ENCODE measurements around the gene GHRH. TPM values are rescaled to one million over a fixed set of nuclear protein-coding genes. Genes with fewer than 3 reads are reported as not detected.

Gene GHRH
- total RNA-seq, 1 experiment from 2014 or later = not detected

- no peak for DNase-seq (ENCODE audit: low spot score)
Observed at GRCh38 chr20:37205794-37206193, 55.8 kb downstream of the GHRH start.

GRCh38 chr20:37205130-37205529 is 56.5 kb downstream of the GHRH start:
- DNase-seq (ENCODE audit: low spot score) = no peak

- no peak for DNase-seq (ENCODE audit: low spot score)
Observed at GRCh38 chr20:37204056-37204455, 57.6 kb downstream of the GHRH start.

- DNase-seq (ENCODE audit: low spot score) = peak; percentile 87
Observed at GRCh38 chr20:37202267-37202943, 59.2 kb downstream of the GHRH start.

- DNase-seq (ENCODE audit: low spot score) = no peak
Observed at GRCh38 chr20:37201827-37202162, 59.8 kb downstream of the GHRH start.

Other genes with a start within 250 kb of the GHRH start
- 32.9 and 42.2 TPM in 2 replicates for gene RBL1, start 165.8 kb downstream of the GHRH start, total RNA-seq (2014; rRNA removed; shearing (Covaris generic))
- gene RPN2, start 82.5 kb downstream of the GHRH start, total RNA-seq (2014; rRNA removed; shearing (Covaris generic)) = 331 and 338 TPM in 2 replicates
- 0.55 TPM in 1 of 2 replicates, not detected in the other for gene MROH8, start 82.3 kb downstream of the GHRH start, total RNA-seq (2014; rRNA removed; shearing (Covaris generic))
- 28.0 and 33.1 TPM in 2 replicates for gene MANBAL, start 27.8 kb upstream of the GHRH start, total RNA-seq (2014; rRNA removed; shearing (Covaris generic))
- 113 and 161 TPM in 2 replicates for gene SRC, start 84.3 kb upstream of the GHRH start, total RNA-seq (2014; rRNA removed; shearing (Covaris generic))

Measured in HT-29 (cell line).